Measurements from ENCODE around the gene SURF1.

DNA sequence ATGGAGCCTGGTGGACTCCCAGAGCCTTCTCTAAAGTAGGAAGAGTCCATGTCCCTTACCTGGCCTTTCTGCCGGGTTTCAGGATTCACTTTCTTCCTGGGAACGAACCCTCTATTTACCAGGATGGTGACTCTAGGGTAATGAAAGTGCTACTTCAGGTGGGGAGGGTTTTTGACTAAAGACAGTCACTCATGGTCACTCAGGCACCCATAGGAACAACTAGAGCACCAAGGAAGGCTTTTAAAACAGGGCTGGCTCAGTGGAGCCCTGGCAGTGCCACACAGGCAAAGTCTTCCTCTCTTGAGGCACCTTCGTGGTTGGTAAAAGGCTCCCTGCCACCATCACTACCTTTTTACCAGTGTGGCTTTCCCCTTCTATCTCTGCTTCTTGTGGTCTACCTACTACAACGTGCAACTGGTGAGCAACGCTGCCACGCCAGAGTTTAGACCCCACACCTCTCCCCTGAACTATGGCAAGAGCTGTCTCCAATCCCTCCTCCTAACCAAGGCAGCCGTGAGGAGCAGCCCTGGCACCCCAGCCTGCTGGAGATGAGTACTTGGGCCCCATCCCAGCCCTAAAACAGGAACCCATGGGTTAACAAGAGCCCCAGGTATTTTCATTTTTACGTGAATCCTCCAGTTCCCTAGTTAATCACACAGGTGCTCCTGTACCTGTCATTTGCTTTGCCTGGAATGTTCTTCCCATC is 3.5 kb downstream of the SURF1 start:
- TF ChIP-seq, protein P1, sequence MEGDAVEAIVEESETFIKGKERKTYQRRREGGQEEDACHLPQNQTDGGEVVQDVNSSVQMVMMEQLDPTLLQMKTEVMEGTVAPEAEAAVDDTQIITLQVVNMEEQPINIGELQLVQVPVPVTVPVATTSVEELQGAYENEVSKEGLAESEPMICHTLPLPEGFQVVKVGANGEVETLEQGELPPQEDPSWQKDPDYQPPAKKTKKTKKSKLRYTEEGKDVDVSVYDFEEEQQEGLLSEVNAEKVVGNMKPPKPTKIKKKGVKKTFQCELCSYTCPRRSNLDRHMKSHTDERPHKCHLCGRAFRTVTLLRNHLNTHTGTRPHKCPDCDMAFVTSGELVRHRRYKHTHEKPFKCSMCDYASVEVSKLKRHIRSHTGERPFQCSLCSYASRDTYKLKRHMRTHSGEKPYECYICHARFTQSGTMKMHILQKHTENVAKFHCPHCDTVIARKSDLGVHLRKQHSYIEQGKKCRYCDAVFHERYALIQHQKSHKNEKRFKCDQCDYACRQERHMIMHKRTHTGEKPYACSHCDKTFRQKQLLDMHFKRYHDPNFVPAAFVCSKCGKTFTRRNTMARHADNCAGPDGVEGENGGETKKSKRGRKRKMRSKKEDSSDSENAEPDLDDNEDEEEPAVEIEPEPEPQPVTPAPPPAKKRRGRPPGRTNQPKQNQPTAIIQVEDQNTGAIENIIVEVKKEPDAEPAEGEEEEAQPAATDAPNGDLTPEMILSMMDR (IDR thresholded peaks at IDR 0.05): no peak
- TF ChIP-seq POLR2A (IDR thresholded peaks at IDR 0.05): no peak
